HG03159 (cell line): Measurements from ENCODE around the gene SPATA20.

ENCODE experiments used
- ATAC-seq: cut with Tn5 transposase; IDR thresholded peaks from one replicate; pipeline ENCODE4 v1.9.1; 2021; ENCODE audit warnings: mild to moderate bottlenecking, moderate library complexity; ENCODE audit not compliant: unreplicated experiment

Gene SPATA20

DNA sequence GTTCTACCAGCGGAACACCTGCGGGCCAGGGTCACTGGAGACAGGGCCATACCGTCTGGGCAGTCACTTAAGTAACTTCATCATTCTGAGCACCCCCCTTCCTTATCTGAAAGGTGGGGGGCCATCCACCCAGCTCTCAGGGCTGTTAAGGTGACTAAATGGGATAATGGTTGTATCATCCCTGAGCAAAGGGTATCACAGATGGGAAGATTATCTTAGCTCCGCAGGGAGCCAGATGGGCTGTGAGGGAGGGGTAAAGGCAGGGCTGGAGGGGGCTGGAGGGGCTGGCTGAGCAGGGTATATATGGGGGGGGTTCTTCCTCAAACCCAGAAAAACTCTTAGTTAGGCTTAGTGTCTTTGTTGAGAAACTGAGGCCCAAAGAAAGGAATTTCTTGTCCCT is 10.7 kb downstream of the SPATA20 start:
- no peak for ATAC-seq

- ATAC-seq = no peak
Observed at GRCh38 chr17:50558091-50558490, 11.1 kb downstream of the SPATA20 start.

GRCh38 chr17:50558581-50558940 is 11.6 kb downstream of the SPATA20 start:
- no peak for ATAC-seq

GRCh38 chr17:50558941-50559614 is 12.1 kb downstream of the SPATA20 start:
- no peak for ATAC-seq

GRCh38 chr17:50559674-50560184 is 12.8 kb downstream of the SPATA20 start:
- no peak for ATAC-seq

GRCh38 chr17:50560185-50560824 is 13.3 kb downstream of the SPATA20 start, which contains the start of gene CACNA1G:
Gene CACNA1G (plus strand): TSS chr17:50560715. CDS start chr17:50561460, 745 bp downstream.
- ATAC-seq = peak; percentile 90

- no peak for ATAC-seq
Observed at GRCh38 chr17:50560931-50561745, 14.2 kb downstream of the SPATA20 start.

GRCh38 chr17:50561746-50562141 is 14.8 kb downstream of the SPATA20 start:
- no peak for ATAC-seq

DNA sequence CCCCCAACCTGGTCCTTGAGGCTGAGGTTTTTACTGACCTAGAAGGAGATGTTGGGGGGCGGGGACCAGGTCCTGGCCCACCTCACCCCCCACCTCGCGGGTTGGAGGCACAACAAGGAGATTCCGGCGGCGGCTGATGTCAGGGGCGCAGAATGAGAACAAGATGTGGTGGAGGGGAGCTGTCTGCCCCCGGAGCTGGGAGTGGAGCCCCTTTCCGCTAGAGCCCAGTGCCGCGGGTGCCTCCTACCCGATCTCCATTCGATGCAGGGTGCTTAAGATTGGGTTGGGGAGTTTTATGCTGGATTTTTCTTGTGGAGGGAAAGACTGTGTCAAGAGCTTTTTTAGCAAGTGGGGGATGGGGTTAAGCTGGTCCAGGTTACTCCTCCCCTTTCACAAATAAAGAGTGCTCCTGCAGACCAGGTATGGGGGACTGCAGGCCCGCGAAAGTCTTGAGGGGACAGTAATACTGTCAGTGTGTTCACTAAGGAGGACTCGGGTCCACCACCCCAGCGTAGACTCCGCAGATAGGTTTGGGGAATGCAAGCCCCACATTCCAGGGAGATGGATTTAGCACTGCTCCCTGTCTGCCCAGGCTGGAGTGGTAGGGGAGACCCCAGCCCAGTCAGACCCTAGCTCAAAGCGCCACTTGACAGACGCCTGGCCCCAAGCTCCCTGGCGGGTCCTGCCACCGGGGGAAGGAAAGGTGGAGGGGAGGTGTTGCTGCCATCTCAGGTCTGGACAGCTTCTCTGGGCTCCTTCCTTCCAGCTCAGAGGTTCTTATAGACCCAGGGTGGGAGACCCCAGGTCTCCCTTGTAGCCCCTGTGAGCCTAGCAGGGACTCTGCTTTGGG is 15.5 kb downstream of the SPATA20 start:
- no peak for ATAC-seq

DNA sequence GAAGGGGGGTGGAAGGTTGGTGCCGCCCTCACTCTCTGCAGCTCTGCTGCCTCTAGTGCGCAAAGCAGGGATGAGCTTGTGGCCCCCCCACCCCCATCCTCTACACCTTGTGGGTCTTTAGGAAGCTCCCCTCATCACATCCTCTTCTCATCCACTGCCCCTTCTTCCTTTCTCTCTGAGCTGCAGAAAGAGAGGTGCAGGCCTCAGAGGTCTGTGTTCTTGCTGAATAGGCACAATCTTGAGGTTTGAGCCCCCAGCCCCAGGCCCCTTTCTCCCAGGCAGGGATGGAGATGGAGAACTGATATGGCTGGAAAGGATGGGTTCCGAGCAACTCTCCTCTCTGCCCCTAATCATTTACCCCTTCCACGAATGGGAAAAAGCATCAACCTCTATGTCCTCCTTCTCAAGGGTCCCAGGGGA is 16.1 kb downstream of the SPATA20 start:
- no peak for ATAC-seq

DNA sequence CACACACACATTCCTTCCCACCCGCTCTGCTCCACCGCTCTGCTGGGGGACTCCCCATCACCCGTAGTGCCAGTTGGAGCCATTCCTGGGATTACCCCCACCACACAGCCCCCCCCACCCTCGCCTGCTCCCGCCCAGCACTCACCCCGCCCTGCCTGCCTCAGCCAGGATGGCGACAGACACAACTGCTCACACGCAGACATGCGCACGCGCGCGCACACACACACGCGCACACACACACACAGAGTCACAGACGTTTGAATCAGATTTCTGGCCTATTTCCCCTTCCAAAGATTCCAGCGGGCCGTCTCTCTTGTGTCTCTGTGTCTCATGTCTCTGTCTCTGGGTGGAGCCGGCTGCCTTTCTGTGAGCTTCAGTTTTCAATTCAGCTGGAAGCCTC is 17.9 kb downstream of the SPATA20 start:
- ATAC-seq = no peak

DNA sequence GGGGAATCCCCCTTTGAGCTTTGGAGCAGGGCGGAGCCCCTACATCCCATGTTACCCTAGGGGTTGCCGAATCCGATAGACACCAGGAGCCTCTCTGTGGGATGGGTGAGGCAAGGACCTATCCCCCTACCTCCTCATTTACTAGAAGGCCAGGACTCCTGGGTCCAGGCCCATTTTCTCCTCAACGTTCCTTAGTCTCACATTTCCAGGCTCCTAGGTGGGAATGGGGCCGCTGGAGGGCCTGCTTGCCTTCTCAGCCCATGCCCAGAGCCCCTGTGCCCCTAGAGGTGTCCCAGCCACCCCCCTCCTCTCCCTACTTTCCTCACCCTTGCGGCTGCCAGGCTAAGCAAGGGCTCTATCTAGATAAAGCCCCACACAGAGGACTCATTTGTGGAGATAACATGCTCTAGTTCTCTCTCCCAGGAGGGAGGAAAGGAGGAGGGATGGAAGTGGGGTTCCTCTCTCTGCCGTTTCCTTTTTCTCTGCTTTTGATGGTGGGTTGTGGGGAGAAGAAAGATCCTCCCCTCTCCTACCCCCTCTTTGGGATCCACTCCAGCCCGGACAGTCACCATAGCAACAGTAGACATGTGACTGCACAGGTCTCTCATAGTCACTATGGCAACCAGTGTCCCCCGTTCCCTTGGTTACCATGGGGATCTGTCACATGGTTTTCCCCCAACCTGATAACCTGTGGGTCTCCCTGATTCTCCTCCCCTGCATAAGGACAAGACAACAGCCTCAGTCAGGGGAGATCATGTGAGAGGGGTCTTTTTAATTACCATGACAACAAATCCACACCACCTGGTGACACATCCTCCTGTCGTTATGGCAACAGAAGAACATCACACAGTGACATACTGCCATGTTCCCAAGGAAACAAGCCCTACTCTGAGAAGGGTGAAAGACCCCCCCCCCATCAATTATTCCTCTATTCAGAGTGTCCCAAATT is 18.7 kb downstream of the SPATA20 start:
- no peak for ATAC-seq

- ATAC-seq = no peak
Observed at GRCh38 chr17:50566886-50567285, 19.9 kb downstream of the SPATA20 start.

GRCh38 chr17:50568659-50569058 is 21.7 kb downstream of the SPATA20 start:
- no peak for ATAC-seq

DNA sequence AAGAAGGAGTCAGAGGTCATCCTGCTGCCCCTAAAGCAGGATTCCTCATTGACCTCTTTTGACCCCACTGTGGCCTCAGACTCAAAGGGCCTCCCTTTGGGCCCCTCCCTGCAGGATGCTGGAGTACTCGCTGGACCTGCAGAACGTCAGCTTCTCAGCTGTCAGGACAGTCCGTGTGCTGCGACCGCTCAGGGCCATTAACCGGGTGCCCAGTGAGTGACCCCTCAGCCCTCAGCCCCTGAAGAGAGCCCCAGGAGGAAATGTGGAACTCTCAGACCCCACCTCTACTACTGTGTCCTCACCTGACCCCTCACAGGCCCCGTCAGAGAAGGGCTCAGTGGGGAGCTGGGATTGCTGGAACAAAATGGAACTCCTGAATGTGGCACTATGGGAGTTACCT is 22.6 kb downstream of the SPATA20 start:
- no peak for ATAC-seq

GRCh38 chr17:50570032-50570431 is 23.1 kb downstream of the SPATA20 start:
- no peak for ATAC-seq

DNA sequence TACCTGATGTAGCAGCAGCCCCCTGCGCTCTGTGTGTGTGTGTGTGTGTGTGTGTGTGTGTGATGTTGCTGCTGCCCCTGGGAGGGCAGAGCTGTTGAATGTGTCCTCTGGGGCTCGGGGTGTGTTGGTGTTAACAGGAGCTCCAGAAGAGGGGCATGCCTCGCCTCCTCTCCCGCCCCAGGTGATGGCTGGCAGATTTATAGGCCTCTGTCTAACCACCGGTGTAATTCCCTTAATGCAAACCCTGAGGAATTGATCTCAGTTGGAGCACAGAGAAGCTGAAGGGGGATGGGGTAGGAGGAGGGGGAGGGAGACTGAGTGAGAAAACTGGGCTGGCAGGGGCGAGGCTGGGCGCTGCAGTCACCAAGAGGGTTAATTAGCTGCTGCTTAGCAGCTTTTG is 23.6 kb downstream of the SPATA20 start:
- no peak for ATAC-seq

DNA sequence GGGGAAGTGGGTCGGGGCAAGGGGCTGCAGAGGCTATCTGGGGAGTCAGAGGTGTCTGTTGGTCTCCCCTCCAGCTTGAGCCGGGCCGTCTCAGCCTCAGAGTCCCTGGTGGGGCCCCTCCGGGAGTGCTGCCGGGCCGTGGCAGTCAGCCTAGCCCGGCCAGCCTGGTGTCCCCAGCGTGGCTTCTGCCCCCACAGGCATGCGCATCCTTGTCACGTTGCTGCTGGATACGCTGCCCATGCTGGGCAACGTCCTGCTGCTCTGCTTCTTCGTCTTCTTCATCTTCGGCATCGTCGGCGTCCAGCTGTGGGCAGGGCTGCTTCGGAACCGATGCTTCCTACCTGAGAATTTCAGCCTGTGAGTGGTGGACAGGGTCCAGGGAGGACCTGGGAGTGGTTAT is 24.7 kb downstream of the SPATA20 start:
- ATAC-seq = no peak

DNA sequence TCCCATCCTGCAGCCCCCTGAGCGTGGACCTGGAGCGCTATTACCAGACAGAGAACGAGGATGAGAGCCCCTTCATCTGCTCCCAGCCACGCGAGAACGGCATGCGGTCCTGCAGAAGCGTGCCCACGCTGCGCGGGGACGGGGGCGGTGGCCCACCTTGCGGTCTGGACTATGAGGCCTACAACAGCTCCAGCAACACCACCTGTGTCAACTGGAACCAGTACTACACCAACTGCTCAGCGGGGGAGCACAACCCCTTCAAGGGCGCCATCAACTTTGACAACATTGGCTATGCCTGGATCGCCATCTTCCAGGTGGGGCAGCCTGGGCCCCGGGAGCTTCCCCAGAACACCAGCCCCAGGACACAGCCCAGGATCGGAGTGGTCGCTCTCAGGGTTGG is 25.6 kb downstream of the SPATA20 start:
- ATAC-seq = no peak
